Measurements from ENCODE around the gene PSMG4. TPM values are rescaled to one million over a fixed set of nuclear protein-coding genes. Genes with fewer than 3 reads are reported as not detected.

The PSMG4 gene
- total and polyA plus RNA-seq, 4 donors = 13.9 to 40.6 (median 26.9) TPM

GRCh38 chr6:3292431-3293197 is 33.9 kb downstream of the PSMG4 start:
- DNase-seq (ENCODE audit: low read depth in 4 of 6, low spot score in 6 of 6) = no peak
- no peak overlapping the region for H3K4me3 ChIP-seq (ENCODE audit: low read depth, low read length)
- no peaks in the 10 kb centered on the region for H3K27me3 ChIP-seq (ENCODE audit: control insufficient read depth, insufficient read depth, low read length)
- peaks cover 14% of the 10 kb centered on the region for H3K4me1 ChIP-seq (ENCODE audit: control insufficient read depth, insufficient read depth, low read length)
- WGBS (ENCODE audit: insufficient coverage) = 92% methylated on average over 32 of the region's 32 CpGs
- no peaks in the 10 kb centered on the region for H3K9me3 ChIP-seq (ENCODE audit: control insufficient read depth, insufficient read depth, low read length)
- no peak overlapping the region for H3K27ac ChIP-seq (ENCODE audit: low read depth, low read length)
- peaks cover 72% of the 10 kb centered on the region for H3K36me3 ChIP-seq (ENCODE audit: control insufficient read depth, insufficient read depth, low read length)

DNA sequence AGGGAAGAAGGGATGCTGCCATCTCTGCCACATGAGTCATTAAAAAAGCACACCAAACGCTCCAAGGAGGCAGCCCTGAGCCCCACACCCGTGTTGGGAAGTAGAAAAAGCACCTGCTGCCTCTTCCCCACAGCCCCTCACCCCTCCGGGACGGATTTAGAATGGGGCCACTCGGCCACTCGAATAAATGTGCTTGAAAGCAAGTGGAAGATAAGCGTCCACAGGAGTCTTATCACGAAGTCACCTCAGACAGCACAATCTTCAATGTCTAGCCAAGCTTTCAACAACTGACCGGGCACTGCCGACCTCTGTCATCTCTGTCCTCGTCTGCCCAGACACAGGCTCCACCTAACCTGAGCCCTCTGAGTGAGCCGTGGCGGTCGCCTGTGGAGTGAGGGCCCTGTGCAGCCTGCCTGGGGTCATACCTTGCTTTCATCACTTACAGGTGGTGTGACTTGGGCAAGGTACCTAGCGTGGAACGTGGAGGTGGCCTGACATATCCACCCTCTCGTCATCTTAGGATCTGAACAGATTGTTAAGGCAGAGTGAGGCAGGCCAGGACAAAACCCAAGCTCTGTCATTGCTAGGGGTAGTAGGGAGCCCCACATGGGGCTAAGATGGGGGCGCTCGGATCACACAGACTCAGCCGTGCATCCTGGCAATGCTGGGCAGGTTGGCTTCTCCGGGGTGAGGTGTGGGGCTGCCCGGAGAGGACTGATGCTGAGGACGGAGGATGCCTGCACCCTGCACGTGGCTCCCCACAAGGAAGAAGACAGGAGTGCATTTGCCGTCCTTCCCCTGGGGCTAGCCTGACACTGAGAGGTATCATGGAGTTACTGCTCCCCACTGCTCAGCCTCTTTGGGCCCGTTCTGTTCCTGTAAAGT is 34.8 kb downstream of the PSMG4 start:
- Histone ChIP-seq H3K4me1 (ENCODE audit: control insufficient read depth, insufficient read depth, low read length) (peaks cover 14% of the 10 kb centered on the region), H3K27me3 (ENCODE audit: control insufficient read depth, insufficient read depth, low read length) (no peaks in the 10 kb centered on the region), H3K9me3 (ENCODE audit: control insufficient read depth, insufficient read depth, low read length) (no peaks in the 10 kb centered on the region), H3K4me3 (ENCODE audit: low read depth, low read length) (no peak overlapping the region), H3K27ac (ENCODE audit: low read depth, low read length) (no peak overlapping the region), H3K36me3 (ENCODE audit: control insufficient read depth, insufficient read depth, low read length) (peaks cover 71% of the 10 kb centered on the region)
- WGBS (ENCODE audit: insufficient coverage) = 94% methylated on average over 17 of the region's 26 CpGs
- DNase-seq (ENCODE audit: low read depth in 4 of 6, low spot score in 6 of 6) = no peak

- peaks cover 14% of the 10 kb centered on the region for H3K4me1 ChIP-seq (ENCODE audit: control insufficient read depth, insufficient read depth, low read length)
- no peak overlapping the region for H3K4me3 ChIP-seq (ENCODE audit: low read depth, low read length)
- H3K36me3 ChIP-seq (ENCODE audit: control insufficient read depth, insufficient read depth, low read length) = peaks cover 62% of the 10 kb centered on the region
- H3K9me3 ChIP-seq (ENCODE audit: control insufficient read depth, insufficient read depth, low read length) = no peaks in the 10 kb centered on the region
- H3K27ac ChIP-seq (ENCODE audit: low read depth, low read length) = no peak overlapping the region
- 88% methylated on average over 5 of the region's 8 CpGs for WGBS (ENCODE audit: insufficient coverage)
- peak in 1 of 6 donors; percentile 9 for DNase-seq (ENCODE audit: low read depth in 4 of 6, low spot score in 6 of 6)
- no peaks in the 10 kb centered on the region for H3K27me3 ChIP-seq (ENCODE audit: control insufficient read depth, insufficient read depth, low read length)
These were observed 35.6 kb downstream of the PSMG4 start for GRCh38 chr6:3294396-3294795.

GRCh38 chr6:3294921-3295871 is 36.4 kb downstream of the PSMG4 start:
- Histone ChIP-seq H3K27me3 (ENCODE audit: control insufficient read depth, insufficient read depth, low read length) (no peaks in the 10 kb centered on the region), H3K27ac (ENCODE audit: low read depth, low read length) (no peak overlapping the region), H3K9me3 (ENCODE audit: control insufficient read depth, insufficient read depth, low read length) (no peaks in the 10 kb centered on the region), H3K36me3 (ENCODE audit: control insufficient read depth, insufficient read depth, low read length) (peaks cover 55% of the 10 kb centered on the region), H3K4me3 (ENCODE audit: low read depth, low read length) (no peak overlapping the region), H3K4me1 (ENCODE audit: control insufficient read depth, insufficient read depth, low read length) (peaks cover 14% of the 10 kb centered on the region)
- DNase-seq (ENCODE audit: low read depth in 4 of 6, low spot score in 6 of 6) = peak in 2 of 6 donors; percentile 45 to 63
- 50% methylated on average over 28 of the region's 29 CpGs for WGBS (ENCODE audit: insufficient coverage)

DNA sequence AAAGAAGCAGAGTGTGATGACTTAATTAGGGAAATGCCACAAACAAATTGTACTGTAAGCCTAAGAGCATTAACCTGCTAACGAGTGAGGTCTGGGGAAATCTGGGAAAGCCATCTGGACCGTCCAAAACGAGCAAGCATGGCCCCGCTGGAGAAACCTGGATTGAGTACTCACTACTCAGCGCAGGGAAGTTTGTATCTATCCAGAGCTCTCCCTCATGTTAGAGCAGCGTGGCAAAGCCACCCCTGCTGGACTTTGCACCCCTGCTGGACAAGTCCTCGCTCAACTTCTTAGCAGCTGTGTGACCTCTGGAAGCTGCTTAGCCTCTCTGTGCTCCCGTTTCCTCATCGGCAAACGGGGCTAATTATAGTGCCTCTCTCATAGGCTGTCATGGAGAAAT is 37.3 kb downstream of the PSMG4 start:
- H3K9me3 ChIP-seq (ENCODE audit: control insufficient read depth, insufficient read depth, low read length) = no peaks in the 10 kb centered on the region
- no peak overlapping the region for H3K4me3 ChIP-seq (ENCODE audit: low read depth, low read length)
- no peak overlapping the region for H3K27ac ChIP-seq (ENCODE audit: low read depth, low read length)
- H3K36me3 ChIP-seq (ENCODE audit: control insufficient read depth, insufficient read depth, low read length) = peaks cover 47% of the 10 kb centered on the region
- no peak for DNase-seq (ENCODE audit: low read depth in 4 of 6, low spot score in 6 of 6)
- WGBS (ENCODE audit: insufficient coverage) = 84% methylated on average over 5 of the region's 10 CpGs
- H3K27me3 ChIP-seq (ENCODE audit: control insufficient read depth, insufficient read depth, low read length) = no peaks in the 10 kb centered on the region
- H3K4me1 ChIP-seq (ENCODE audit: control insufficient read depth, insufficient read depth, low read length) = peaks cover 14% of the 10 kb centered on the region

DNA sequence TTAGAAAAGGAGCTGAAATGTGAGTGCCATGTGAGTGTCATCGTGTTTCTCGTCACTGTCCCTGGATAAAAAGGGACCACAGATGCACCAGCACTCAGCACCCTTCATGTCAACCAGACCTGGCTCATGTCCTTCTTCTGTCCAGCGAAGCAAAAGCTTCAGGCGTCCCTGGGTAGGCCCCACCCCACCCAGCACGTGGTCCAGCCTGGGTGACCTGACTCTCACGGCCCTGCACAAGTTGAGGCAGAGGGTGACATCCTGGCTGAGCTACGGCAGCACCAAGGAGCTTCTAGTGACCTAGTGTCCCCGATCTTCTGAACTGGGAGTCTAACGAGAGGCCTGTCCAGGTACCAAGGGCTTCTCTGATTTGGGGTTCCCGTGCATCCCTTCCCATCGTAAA is 37.8 kb downstream of the PSMG4 start:
- no peak overlapping the region for H3K4me3 ChIP-seq (ENCODE audit: low read depth, low read length)
- H3K36me3 ChIP-seq (ENCODE audit: control insufficient read depth, insufficient read depth, low read length) = peaks cover 44% of the 10 kb centered on the region
- H3K27me3 ChIP-seq (ENCODE audit: control insufficient read depth, insufficient read depth, low read length) = no peaks in the 10 kb centered on the region
- H3K27ac ChIP-seq (ENCODE audit: low read depth, low read length) = no peak overlapping the region
- H3K9me3 ChIP-seq (ENCODE audit: control insufficient read depth, insufficient read depth, low read length) = no peaks in the 10 kb centered on the region
- DNase-seq (ENCODE audit: low read depth in 4 of 6, low spot score in 6 of 6) = no peak
- 92% methylated on average over 11 of the region's 11 CpGs for WGBS (ENCODE audit: insufficient coverage)
- peaks cover 14% of the 10 kb centered on the region for H3K4me1 ChIP-seq (ENCODE audit: control insufficient read depth, insufficient read depth, low read length)

- no peak overlapping the region for H3K27ac ChIP-seq (ENCODE audit: low read depth, low read length)
- no peaks in the 10 kb centered on the region for H3K9me3 ChIP-seq (ENCODE audit: control insufficient read depth, insufficient read depth, low read length)
- H3K4me3 ChIP-seq (ENCODE audit: low read depth, low read length) = no peak overlapping the region
- no peaks in the 10 kb centered on the region for H3K27me3 ChIP-seq (ENCODE audit: control insufficient read depth, insufficient read depth, low read length)
- peaks cover 14% of the 10 kb centered on the region for H3K4me1 ChIP-seq (ENCODE audit: control insufficient read depth, insufficient read depth, low read length)
- 90% methylated on average over 8 of the region's 9 CpGs for WGBS (ENCODE audit: insufficient coverage)
- DNase-seq (ENCODE audit: low read depth in 4 of 6, low spot score in 6 of 6) = no peak
- peaks cover 44% of the 10 kb centered on the region for H3K36me3 ChIP-seq (ENCODE audit: control insufficient read depth, insufficient read depth, low read length)
These were observed 38.3 kb downstream of the PSMG4 start for GRCh38 chr6:3297006-3297405.

- Histone ChIP-seq H3K27ac (ENCODE audit: low read depth, low read length) (no peak overlapping the region), H3K36me3 (ENCODE audit: control insufficient read depth, insufficient read depth, low read length) (peaks cover 35% of the 10 kb centered on the region), H3K27me3 (ENCODE audit: control insufficient read depth, insufficient read depth, low read length) (no peaks in the 10 kb centered on the region), H3K4me3 (ENCODE audit: low read depth, low read length) (no peak overlapping the region), H3K9me3 (ENCODE audit: control insufficient read depth, insufficient read depth, low read length) (no peaks in the 10 kb centered on the region), H3K4me1 (ENCODE audit: control insufficient read depth, insufficient read depth, low read length) (peaks cover 14% of the 10 kb centered on the region)
- 96% methylated on average over 11 of the region's 11 CpGs for WGBS (ENCODE audit: insufficient coverage)
- DNase-seq (ENCODE audit: low read depth in 4 of 6, low spot score in 6 of 6) = no peak
These were observed 39.2 kb downstream of the PSMG4 start for GRCh38 chr6:3297909-3298308.

- Histone ChIP-seq H3K27me3 (ENCODE audit: control insufficient read depth, insufficient read depth, low read length) (no peaks in the 10 kb centered on the region), H3K27ac (ENCODE audit: low read depth, low read length) (no peak overlapping the region), H3K4me3 (ENCODE audit: low read depth, low read length) (no peak overlapping the region), H3K9me3 (ENCODE audit: control insufficient read depth, insufficient read depth, low read length) (no peaks in the 10 kb centered on the region), H3K4me1 (ENCODE audit: control insufficient read depth, insufficient read depth, low read length) (peaks cover 14% of the 10 kb centered on the region), H3K36me3 (ENCODE audit: control insufficient read depth, insufficient read depth, low read length) (peaks cover 25% of the 10 kb centered on the region)
- 93% methylated on average over 4 of the region's 10 CpGs for WGBS (ENCODE audit: insufficient coverage)
- no peak for DNase-seq (ENCODE audit: low read depth in 4 of 6, low spot score in 6 of 6)
These were observed 40.5 kb downstream of the PSMG4 start for GRCh38 chr6:3299221-3299620.
